ENCODE measurements around the gene ACACB. TPM values are rescaled to one million over a fixed set of nuclear protein-coding genes. Genes with fewer than 3 reads are reported as not detected.

Gene ACACB
- total RNA-seq, 1 experiment from 2014 or later, result 21.7 TPM

- peak overlapping the region; percentile 96 for H3K9ac ChIP-seq (ENCODE audit: low read length)
- DNase-seq (no peak), ATAC-seq (peak; percentile 4; the same call in 1 of the 2 replicates)
- peak overlapping the region; percentile 95 for H3K4me2 ChIP-seq (ENCODE audit: low read length)
- H3K4me1 ChIP-seq (ENCODE audit: insufficient read depth, low read length), result peaks cover 8% of the 10 kb centered on the region
- H3K27me3 ChIP-seq (ENCODE audit: low read length), result no peaks in the 10 kb centered on the region
- H3K79me2 ChIP-seq (ENCODE audit: low read length), result peaks cover 28% of the 10 kb centered on the region
- CTCF ChIA-PET, result interaction anchor here (0.5 to 1.5 kb wide), 2 partner anchors 13 to 429 kb away, joined by 4 to 5 read pairs; no protein-coding TSS in a partner anchor
- peak overlapping the region; percentile 83 for H3K4me3 ChIP-seq (ENCODE audit: low read length)
- TF ChIP-seq EZH2 (IDR thresholded peaks at IDR 0.05; ENCODE audit: low read length, unreplicated experiment) (no peak), EZH2phosphoT487 (IDR thresholded peaks at IDR 0.05; ENCODE audit: borderline replicate concordance, low read length) (no peak), CTCF (conservative IDR thresholded peaks at IDR 0.05; ENCODE audit: low read depth, low read length) (no peak)
- peaks cover 22% of the 10 kb centered on the region for H4K20me1 ChIP-seq (ENCODE audit: low read length)
- BruUV-seq (replicated peaks), result no TSS peak
- no peaks in the 10 kb centered on the region for H3K9me3 ChIP-seq (ENCODE audit: low read length)
- peaks cover 28% of the 10 kb centered on the region for H3K36me3 ChIP-seq (ENCODE audit: low read depth, low read length)
- POLR2A ChIA-PET (ENCODE audit: unreplicated experiment), result interaction anchor here (0.5 kb wide), 1 partner anchor 53 kb away, joined by 4 read pairs; no protein-coding TSS in a partner anchor
- H3K9me2 ChIP-seq (replicated peaks; ENCODE audit: low read length), result no peaks in the 10 kb centered on the region
- H2AFZ ChIP-seq (ENCODE audit: low read length), result peak overlapping the region; percentile 82
- H3K27ac ChIP-seq (ENCODE audit: low read length), result 0 out of 2 replicates have a peak overlapping the region, but pooled peaks have one; percentile 46
- H3F3A ChIP-seq (ENCODE audit: low read length, unreplicated experiment), result no peaks in the 10 kb centered on the region
- intact Hi-C loops (cut with micrococcal nuclease), result loop anchor here (1.0 to 10.0 kb wide), 3 partner anchors 94 to 583 kb away; partner anchors contain the start of genes CORO1C and FICD
Observed at GRCh38 chr12:109098651-109099050, 17.7 kb upstream of the ACACB start.

GRCh38 chr12:109099431-109100020 lies 16.9 kb upstream of the ACACB start:
- H3K4me3 ChIP-seq (ENCODE audit: low read length), result peak overlapping the region; percentile 83
- TF ChIP-seq EZH2phosphoT487 (IDR thresholded peaks at IDR 0.05; ENCODE audit: borderline replicate concordance, low read length), result no peak
- TF ChIP-seq EZH2 (IDR thresholded peaks at IDR 0.05; ENCODE audit: low read length, unreplicated experiment), result no peak
- no peak for TF ChIP-seq CTCF (conservative IDR thresholded peaks at IDR 0.05; ENCODE audit: low read depth, low read length)
- H2AFZ ChIP-seq (ENCODE audit: low read length), result no peak overlapping the region
- CTCF ChIA-PET, result interaction anchor here (1.5 kb wide), 1 partner anchor 12 kb away, joined by 4 read pairs; no protein-coding TSS in a partner anchor
- H3K9me3 ChIP-seq (ENCODE audit: low read length), result no peaks in the 10 kb centered on the region
- no peak for DNase-seq
- H3K4me1 ChIP-seq (ENCODE audit: insufficient read depth, low read length), result peaks cover 7% of the 10 kb centered on the region; the same call in 1 of the 2 replicates
- peak overlapping the region; percentile 95 for H3K4me2 ChIP-seq (ENCODE audit: low read length)
- intact Hi-C loops (cut with micrococcal nuclease), result loop anchor here (10.0 kb wide), 1 partner anchor 365 kb away; the partner anchor contains the start of gene CORO1C
- H3K9me2 ChIP-seq (replicated peaks; ENCODE audit: low read length), result no peaks in the 10 kb centered on the region
- no peaks in the 10 kb centered on the region for H3K27me3 ChIP-seq (ENCODE audit: low read length)
- no peak for ATAC-seq
- H3K9ac ChIP-seq (ENCODE audit: low read length), result no peak overlapping the region; the same call in 1 of the 2 replicates
- H3K79me2 ChIP-seq (ENCODE audit: low read length), result peaks cover 28% of the 10 kb centered on the region
- peaks cover 22% of the 10 kb centered on the region for H4K20me1 ChIP-seq (ENCODE audit: low read length)
- BruUV-seq (replicated peaks), result no TSS peak
- POLR2A ChIA-PET (ENCODE audit: unreplicated experiment), result no interaction called here
- H3K36me3 ChIP-seq (ENCODE audit: low read depth, low read length), result peaks cover 34% of the 10 kb centered on the region
- no peaks in the 10 kb centered on the region for H3F3A ChIP-seq (ENCODE audit: low read length, unreplicated experiment)
- no peak overlapping the region for H3K27ac ChIP-seq (ENCODE audit: low read length)

- TF ChIP-seq EZH2phosphoT487 (IDR thresholded peaks at IDR 0.05; ENCODE audit: borderline replicate concordance, low read length), result no peak
- TF ChIP-seq CTCF (conservative IDR thresholded peaks at IDR 0.05; ENCODE audit: low read depth, low read length), result no peak
- TF ChIP-seq EZH2 (IDR thresholded peaks at IDR 0.05; ENCODE audit: low read length, unreplicated experiment), result no peak
Observed at GRCh38 chr12:109100741-109101140, 15.6 kb upstream of the ACACB start.

More at GRCh38 chr12:109100741-109101140, 15.6 kb upstream of the ACACB start:
- intact Hi-C loops (cut with micrococcal nuclease), result no loop called here
- H3K4me1 ChIP-seq (ENCODE audit: insufficient read depth, low read length), result peaks cover 7% of the 10 kb centered on the region; the same call in 1 of the 2 replicates
- no peak overlapping the region for H3K27ac ChIP-seq (ENCODE audit: low read length)
- H3K79me2 ChIP-seq (ENCODE audit: low read length), result peaks cover 28% of the 10 kb centered on the region
- no peak overlapping the region for H3K9ac ChIP-seq (ENCODE audit: low read length)
- ATAC-seq (no peak), DNase-seq (no peak)
- no peaks in the 10 kb centered on the region for H3K27me3 ChIP-seq (ENCODE audit: low read length)
- POLR2A ChIA-PET (ENCODE audit: unreplicated experiment), result interaction anchor here (0.6 kb wide), 1 partner anchor 12 kb away, joined by 3 read pairs; no protein-coding TSS in a partner anchor
- BruUV-seq (replicated peaks), result no TSS peak
- CTCF ChIA-PET, result no interaction called here
- no peaks in the 10 kb centered on the region for H3K9me2 ChIP-seq (replicated peaks; ENCODE audit: low read length)
- H3K4me3 ChIP-seq (ENCODE audit: low read length), result no peak overlapping the region
- peaks cover 42% of the 10 kb centered on the region for H3K36me3 ChIP-seq (ENCODE audit: low read depth, low read length)
- no peak overlapping the region for H2AFZ ChIP-seq (ENCODE audit: low read length)
- H3K9me3 ChIP-seq (ENCODE audit: low read length), result no peaks in the 10 kb centered on the region
- H3K4me2 ChIP-seq (ENCODE audit: low read length), result no peak overlapping the region
- peaks cover 22% of the 10 kb centered on the region for H4K20me1 ChIP-seq (ENCODE audit: low read length)
- H3F3A ChIP-seq (ENCODE audit: low read length, unreplicated experiment), result no peaks in the 10 kb centered on the region
